ENCODE data around the gene SPATA46. TPM values are rescaled to one million over a fixed set of nuclear protein-coding genes. Genes with fewer than 3 reads are reported as not detected.

The SPATA46 gene
- total and polyA plus RNA-seq, 9 of the 15 experiments (the other 6 are each of a cell fraction or from before 2014, with no cell fraction given), result 0.04 to 0.11 TPM; not detected in 7

GRCh38 chr1:162391790-162392563 lies 15.3 kb upstream of the SPATA46 start (continued):
- TF ChIP-seq, protein P1, sequence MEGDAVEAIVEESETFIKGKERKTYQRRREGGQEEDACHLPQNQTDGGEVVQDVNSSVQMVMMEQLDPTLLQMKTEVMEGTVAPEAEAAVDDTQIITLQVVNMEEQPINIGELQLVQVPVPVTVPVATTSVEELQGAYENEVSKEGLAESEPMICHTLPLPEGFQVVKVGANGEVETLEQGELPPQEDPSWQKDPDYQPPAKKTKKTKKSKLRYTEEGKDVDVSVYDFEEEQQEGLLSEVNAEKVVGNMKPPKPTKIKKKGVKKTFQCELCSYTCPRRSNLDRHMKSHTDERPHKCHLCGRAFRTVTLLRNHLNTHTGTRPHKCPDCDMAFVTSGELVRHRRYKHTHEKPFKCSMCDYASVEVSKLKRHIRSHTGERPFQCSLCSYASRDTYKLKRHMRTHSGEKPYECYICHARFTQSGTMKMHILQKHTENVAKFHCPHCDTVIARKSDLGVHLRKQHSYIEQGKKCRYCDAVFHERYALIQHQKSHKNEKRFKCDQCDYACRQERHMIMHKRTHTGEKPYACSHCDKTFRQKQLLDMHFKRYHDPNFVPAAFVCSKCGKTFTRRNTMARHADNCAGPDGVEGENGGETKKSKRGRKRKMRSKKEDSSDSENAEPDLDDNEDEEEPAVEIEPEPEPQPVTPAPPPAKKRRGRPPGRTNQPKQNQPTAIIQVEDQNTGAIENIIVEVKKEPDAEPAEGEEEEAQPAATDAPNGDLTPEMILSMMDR (IDR thresholded peaks at IDR 0.05 in 2 of 3, conservative IDR thresholded peaks at IDR 0.05 in 1 of 3; ENCODE audit: insufficient read depth in 2 of 3, low read depth in 1 of 3, low read length in 3 of 3), result peak; percentile 69 to 88 (median 84)
- TF ChIP-seq ZKSCAN8 (CRISPR knock-in tag; IDR thresholded peaks at IDR 0.05) (no peak), HNRNPLL (IDR thresholded peaks at IDR 0.05; ENCODE audit: low read depth, low read length, poor library complexity, severe bottlenecking) (no peak), TBP (optimal IDR thresholded peaks at IDR 0.05; ENCODE audit: low read depth, low read length) (peak; percentile 15), MTA1 (IDR thresholded peaks at IDR 0.05; ENCODE audit: borderline replicate concordance) (peak; percentile 90), HDAC6 (IDR thresholded peaks at IDR 0.05; ENCODE audit: low read depth, low read length) (no peak), ZNF445 (CRISPR knock-in tag; IDR thresholded peaks at IDR 0.05; ENCODE audit: low read depth) (no peak), HNRNPK (IDR thresholded peaks at IDR 0.05; ENCODE audit: low read depth, low read length, poor library complexity, severe bottlenecking) (no peak), JUND (IDR thresholded peaks at IDR 0.05; ENCODE audit: borderline replicate concordance, low read depth, low read length) (peak; percentile 6; the same call in 1 of the 2 replicates), JUND (tag; IDR thresholded peaks at IDR 0.05; ENCODE audit: borderline replicate concordance, low read depth, low read length) (peak; percentile 15; the same call in 1 of the 3 replicates)
- TF ChIP-seq, protein P2, sequence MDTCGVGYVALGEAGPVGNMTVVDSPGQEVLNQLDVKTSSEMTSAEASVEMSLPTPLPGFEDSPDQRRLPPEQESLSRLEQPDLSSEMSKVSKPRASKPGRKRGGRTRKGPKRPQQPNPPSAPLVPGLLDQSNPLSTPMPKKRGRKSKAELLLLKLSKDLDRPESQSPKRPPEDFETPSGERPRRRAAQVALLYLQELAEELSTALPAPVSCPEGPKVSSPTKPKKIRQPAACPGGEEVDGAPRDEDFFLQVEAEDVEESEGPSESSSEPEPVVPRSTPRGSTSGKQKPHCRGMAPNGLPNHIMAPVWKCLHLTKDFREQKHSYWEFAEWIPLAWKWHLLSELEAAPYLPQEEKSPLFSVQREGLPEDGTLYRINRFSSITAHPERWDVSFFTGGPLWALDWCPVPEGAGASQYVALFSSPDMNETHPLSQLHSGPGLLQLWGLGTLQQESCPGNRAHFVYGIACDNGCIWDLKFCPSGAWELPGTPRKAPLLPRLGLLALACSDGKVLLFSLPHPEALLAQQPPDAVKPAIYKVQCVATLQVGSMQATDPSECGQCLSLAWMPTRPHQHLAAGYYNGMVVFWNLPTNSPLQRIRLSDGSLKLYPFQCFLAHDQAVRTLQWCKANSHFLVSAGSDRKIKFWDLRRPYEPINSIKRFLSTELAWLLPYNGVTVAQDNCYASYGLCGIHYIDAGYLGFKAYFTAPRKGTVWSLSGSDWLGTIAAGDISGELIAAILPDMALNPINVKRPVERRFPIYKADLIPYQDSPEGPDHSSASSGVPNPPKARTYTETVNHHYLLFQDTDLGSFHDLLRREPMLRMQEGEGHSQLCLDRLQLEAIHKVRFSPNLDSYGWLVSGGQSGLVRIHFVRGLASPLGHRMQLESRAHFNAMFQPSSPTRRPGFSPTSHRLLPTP (IDR thresholded peaks at IDR 0.05; ENCODE audit: borderline replicate concordance, extremely low read depth, insufficient read length), result no peak
- TF ChIP-seq, protein P3, sequence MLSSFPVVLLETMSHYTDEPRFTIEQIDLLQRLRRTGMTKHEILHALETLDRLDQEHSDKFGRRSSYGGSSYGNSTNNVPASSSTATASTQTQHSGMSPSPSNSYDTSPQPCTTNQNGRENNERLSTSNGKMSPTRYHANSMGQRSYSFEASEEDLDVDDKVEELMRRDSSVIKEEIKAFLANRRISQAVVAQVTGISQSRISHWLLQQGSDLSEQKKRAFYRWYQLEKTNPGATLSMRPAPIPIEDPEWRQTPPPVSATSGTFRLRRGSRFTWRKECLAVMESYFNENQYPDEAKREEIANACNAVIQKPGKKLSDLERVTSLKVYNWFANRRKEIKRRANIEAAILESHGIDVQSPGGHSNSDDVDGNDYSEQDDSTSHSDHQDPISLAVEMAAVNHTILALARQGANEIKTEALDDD (IDR thresholded peaks at IDR 0.05), result peak; percentile 80; the same call in 1 of the 2 replicates
- TF ChIP-seq, protein P4, sequence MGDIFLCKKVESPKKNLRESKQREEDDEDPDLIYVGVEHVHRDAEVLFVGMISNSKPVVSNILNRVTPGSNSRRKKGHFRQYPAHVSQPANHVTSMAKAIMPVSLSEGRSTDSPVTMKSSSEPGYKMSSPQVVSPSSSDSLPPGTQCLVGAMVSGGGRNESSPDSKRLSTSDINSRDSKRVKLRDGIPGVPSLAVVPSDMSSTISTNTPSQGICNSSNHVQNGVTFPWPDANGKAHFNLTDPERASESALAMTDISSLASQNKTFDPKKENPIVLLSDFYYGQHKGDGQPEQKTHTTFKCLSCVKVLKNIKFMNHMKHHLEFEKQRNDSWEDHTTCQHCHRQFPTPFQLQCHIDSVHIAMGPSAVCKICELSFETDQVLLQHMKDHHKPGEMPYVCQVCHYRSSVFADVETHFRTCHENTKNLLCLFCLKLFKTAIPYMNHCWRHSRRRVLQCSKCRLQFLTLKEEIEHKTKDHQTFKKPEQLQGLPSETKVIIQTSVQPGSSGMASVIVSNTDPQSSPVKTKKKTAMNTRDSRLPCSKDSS (IDR thresholded peaks at IDR 0.05; ENCODE audit: low read depth, partially characterized antibody), result peak; percentile 14
- TF ChIP-seq, protein P5, sequence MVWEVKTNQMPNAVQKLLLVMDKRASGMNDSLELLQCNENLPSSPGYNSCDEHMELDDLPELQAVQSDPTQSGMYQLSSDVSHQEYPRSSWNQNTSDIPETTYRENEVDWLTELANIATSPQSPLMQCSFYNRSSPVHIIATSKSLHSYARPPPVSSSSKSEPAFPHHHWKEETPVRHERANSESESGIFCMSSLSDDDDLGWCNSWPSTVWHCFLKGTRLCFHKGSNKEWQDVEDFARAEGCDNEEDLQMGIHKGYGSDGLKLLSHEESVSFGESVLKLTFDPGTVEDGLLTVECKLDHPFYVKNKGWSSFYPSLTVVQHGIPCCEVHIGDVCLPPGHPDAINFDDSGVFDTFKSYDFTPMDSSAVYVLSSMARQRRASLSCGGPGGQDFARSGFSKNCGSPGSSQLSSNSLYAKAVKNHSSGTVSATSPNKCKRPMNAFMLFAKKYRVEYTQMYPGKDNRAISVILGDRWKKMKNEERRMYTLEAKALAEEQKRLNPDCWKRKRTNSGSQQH (CRISPR knock-in tag; IDR thresholded peaks at IDR 0.05), result peak; percentile 84; the same call in 1 of the 2 replicates
- TF ChIP-seq, protein P6, sequence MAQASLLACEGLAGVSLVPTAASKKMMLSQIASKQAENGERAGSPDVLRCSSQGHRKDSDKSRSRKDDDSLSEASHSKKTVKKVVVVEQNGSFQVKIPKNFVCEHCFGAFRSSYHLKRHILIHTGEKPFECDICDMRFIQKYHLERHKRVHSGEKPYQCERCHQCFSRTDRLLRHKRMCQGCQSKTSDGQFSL (CRISPR knock-in tag; IDR thresholded peaks at IDR 0.05), result no peak
- TF ChIP-seq, protein P6 (tag; IDR thresholded peaks at IDR 0.05), result no peak
